Measurements from ENCODE around the gene THAP12.

Gene THAP12

DNA sequence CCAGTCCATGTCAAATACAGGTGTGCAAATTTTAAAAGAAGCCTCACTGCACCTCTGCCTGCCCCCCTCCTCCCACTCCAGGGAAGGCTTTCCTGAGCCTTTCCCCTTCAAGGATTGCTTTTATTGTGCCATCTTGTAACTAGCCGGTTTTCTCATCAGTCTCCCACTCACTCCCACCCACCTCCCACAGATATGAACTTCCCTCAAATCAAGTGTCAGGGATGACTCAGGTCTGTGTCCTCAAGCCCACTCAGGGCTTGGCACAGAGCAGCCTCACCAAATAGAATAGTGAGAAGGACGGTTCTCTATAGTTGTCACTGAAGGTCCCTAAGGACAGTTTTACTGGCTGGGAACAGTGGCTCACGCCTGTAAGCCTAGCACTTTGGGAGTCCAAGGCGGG is 43.0 kb downstream of the THAP12 start:
- no peak overlapping the region for H3K27ac ChIP-seq (ENCODE audit: low read depth, low read length)
- no peaks in the 10 kb centered on the region for H3K9me3 ChIP-seq (ENCODE audit: low read length)

DNA sequence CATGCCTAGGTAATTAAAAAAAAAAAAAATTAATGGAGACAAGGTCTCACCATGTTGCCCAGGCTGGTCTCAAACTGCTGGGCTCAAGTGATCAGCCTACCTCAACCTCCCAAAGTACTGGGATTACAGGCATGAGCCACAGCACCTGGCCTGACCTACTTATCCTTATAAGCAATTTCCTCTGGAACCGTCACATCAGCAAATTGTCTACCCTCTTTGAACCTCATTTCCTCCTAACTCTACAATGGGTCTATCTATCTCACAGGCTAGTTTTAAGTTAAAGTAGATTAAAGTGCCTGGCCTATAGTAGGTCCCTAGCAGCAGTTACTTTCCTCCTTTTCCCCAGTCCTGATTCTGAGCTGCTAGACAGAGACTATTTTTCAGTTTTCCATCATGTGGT is 43.5 kb downstream of the THAP12 start:
- peaks cover 7% of the 10 kb centered on the region for H3K4me1 ChIP-seq (ENCODE audit: insufficient read depth, low read length)
- H3K9me3 ChIP-seq (ENCODE audit: low read length) = no peaks in the 10 kb centered on the region
- H3K27ac ChIP-seq (ENCODE audit: low read depth, low read length) = no peak overlapping the region
- H3K9ac ChIP-seq (ENCODE audit: low read length) = no peak overlapping the region
- no peaks in the 10 kb centered on the region for H3K36me3 ChIP-seq (ENCODE audit: insufficient read depth, low read length)
- no peak overlapping the region for H3K4me3 ChIP-seq (ENCODE audit: low read depth in 1 of 2, low read length in 2 of 2)
- H3K27me3 ChIP-seq (ENCODE audit: control insufficient read depth in 1 of 2, insufficient read depth in 2 of 2, low read length in 2 of 2) = no peaks in the 10 kb centered on the region

More for the DNA sequence above, 43.0 kb downstream of the THAP12 start:
- peaks cover 7% of the 10 kb centered on the region for H3K4me1 ChIP-seq (ENCODE audit: insufficient read depth, low read length)
- H3K9ac ChIP-seq (ENCODE audit: low read length) = no peak overlapping the region
- H3K36me3 ChIP-seq (ENCODE audit: insufficient read depth, low read length) = no peaks in the 10 kb centered on the region
- no peaks in the 10 kb centered on the region for H3K27me3 ChIP-seq (ENCODE audit: control insufficient read depth in 1 of 2, insufficient read depth in 2 of 2, low read length in 2 of 2)
- no peak overlapping the region for H3K4me3 ChIP-seq (ENCODE audit: low read depth in 1 of 2, low read length in 2 of 2)

DNA sequence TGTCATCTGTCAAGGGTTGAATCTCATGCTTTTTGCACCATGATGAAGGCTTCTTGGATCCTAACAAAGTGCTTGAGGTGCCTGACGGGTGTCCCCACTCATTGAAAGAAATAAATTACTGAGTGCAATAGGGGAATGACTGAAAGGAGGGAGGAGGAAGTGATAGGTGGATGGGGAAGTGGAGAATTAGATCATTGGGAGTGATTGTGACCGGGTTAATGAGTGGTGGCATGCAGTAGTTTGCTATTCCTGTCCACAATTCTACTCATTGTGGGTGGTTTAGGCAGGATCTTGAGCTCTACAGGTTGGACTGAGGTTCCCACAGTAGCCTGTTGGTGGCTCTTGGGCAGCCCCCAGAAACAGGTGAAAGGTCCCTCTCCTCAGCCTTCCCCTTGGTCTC is 44.3 kb downstream of the THAP12 start:
- peaks cover 7% of the 10 kb centered on the region for H3K4me1 ChIP-seq (ENCODE audit: insufficient read depth, low read length)
- no peaks in the 10 kb centered on the region for H3K9me3 ChIP-seq (ENCODE audit: low read length)
- H3K27ac ChIP-seq (ENCODE audit: low read depth, low read length) = no peak overlapping the region
- no peaks in the 10 kb centered on the region for H3K36me3 ChIP-seq (ENCODE audit: insufficient read depth, low read length)
- H3K4me3 ChIP-seq (ENCODE audit: low read depth in 1 of 2, low read length in 2 of 2) = no peak overlapping the region
- no peaks in the 10 kb centered on the region for H3K27me3 ChIP-seq (ENCODE audit: control insufficient read depth in 1 of 2, insufficient read depth in 2 of 2, low read length in 2 of 2)
- H3K9ac ChIP-seq (ENCODE audit: low read length) = no peak overlapping the region

DNA sequence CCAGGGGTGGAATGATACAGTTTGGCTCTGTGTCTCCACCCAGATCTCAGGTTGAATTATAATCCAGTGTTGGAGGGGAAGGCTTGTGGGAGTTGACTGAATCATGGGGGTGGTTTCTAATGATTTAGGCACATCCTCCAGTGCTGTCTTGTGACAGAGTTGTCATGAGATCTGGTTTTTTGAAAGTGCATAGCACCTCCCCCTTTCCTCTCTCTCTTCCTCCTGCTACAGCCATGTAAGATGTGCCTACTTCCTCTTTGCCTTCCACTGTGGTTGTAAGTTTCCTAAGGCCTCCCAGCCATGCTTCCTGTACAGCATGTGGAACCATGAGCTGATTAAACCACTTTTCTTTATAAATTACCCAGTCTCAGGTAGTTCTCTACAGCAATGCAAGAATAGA is 45.1 kb downstream of the THAP12 start:
- no peak overlapping the region for H3K4me3 ChIP-seq (ENCODE audit: low read depth in 1 of 2, low read length in 2 of 2)
- no peak overlapping the region for H3K9ac ChIP-seq (ENCODE audit: low read length)
- H3K4me1 ChIP-seq (ENCODE audit: insufficient read depth, low read length) = peaks cover 7% of the 10 kb centered on the region
- H3K27me3 ChIP-seq (ENCODE audit: control insufficient read depth in 1 of 2, insufficient read depth in 2 of 2, low read length in 2 of 2) = no peaks in the 10 kb centered on the region
- H3K36me3 ChIP-seq (ENCODE audit: insufficient read depth, low read length) = no peaks in the 10 kb centered on the region
- no peaks in the 10 kb centered on the region for H3K9me3 ChIP-seq (ENCODE audit: low read length)
- H3K27ac ChIP-seq (ENCODE audit: low read depth, low read length) = no peak overlapping the region

DNA sequence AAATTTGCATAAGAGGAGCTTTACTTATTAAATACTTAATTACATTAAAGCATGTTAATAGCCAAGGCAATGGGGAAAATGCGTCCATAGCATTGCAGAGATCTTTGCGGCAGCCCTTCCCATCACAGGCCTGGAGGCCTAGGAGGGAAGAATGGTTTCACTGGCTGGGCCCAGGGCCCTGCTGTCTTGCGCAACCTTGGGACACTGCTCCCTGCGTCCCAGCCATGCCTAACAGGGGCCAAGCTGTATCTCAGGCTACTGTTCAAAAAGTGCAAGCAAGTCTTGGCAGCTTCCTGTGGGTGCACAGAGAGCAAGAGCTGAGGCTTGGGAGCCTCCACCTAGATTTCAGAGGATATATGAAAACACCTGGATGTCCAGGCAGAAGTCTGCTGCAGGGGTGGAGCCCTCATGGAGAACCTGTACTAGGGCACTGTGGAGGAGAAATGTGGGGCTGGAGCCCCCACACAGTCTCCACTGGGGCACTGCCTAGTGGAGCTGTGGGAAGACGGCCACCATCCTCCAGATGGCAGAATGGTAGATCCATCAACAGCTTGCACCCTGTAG is 46.0 kb downstream of the THAP12 start:
- H3K27me3 ChIP-seq (ENCODE audit: control insufficient read depth in 1 of 2, insufficient read depth in 2 of 2, low read length in 2 of 2) = no peaks in the 10 kb centered on the region
- H3K4me1 ChIP-seq (ENCODE audit: insufficient read depth, low read length) = peaks cover 5% of the 10 kb centered on the region
- no peaks in the 10 kb centered on the region for H3K36me3 ChIP-seq (ENCODE audit: insufficient read depth, low read length)
- no peak overlapping the region for H3K27ac ChIP-seq (ENCODE audit: low read depth, low read length)
- no peaks in the 10 kb centered on the region for H3K9me3 ChIP-seq (ENCODE audit: low read length)
- no peak overlapping the region for H3K4me3 ChIP-seq (ENCODE audit: low read depth in 1 of 2, low read length in 2 of 2)
- H3K9ac ChIP-seq (ENCODE audit: low read length) = no peak overlapping the region

DNA sequence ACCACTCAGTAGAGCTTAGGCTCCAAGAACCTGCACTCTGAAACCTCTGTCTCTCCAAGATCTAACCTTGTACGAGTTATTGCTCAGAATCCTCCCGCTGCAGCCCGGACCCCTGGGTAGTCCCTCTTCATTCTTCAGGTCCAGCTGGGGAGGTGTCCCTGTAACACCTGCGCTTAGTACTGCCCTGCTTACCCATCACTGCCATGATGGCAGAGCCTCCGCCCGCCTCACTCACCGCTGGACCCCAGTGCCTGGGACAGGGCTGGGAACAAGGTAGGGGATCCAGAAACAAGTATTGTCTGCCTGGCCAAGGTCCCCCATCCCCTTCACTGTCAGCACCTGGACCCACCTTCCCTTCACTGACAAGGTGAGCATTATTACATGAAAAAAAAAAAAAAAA is 50.3 kb downstream of the THAP12 start:
- H3K27ac ChIP-seq (ENCODE audit: low read depth, low read length) = no peak overlapping the region
- no peaks in the 10 kb centered on the region for H3K4me1 ChIP-seq (ENCODE audit: insufficient read depth, low read length)
- H3K27me3 ChIP-seq (ENCODE audit: control insufficient read depth in 1 of 2, insufficient read depth in 2 of 2, low read length in 2 of 2) = no peaks in the 10 kb centered on the region
- no peak overlapping the region for H3K9ac ChIP-seq (ENCODE audit: low read length)
- no peak overlapping the region for H3K4me3 ChIP-seq (ENCODE audit: low read depth in 1 of 2, low read length in 2 of 2)
- no peaks in the 10 kb centered on the region for H3K36me3 ChIP-seq (ENCODE audit: insufficient read depth, low read length)
- H3K9me3 ChIP-seq (ENCODE audit: low read length) = no peaks in the 10 kb centered on the region

DNA sequence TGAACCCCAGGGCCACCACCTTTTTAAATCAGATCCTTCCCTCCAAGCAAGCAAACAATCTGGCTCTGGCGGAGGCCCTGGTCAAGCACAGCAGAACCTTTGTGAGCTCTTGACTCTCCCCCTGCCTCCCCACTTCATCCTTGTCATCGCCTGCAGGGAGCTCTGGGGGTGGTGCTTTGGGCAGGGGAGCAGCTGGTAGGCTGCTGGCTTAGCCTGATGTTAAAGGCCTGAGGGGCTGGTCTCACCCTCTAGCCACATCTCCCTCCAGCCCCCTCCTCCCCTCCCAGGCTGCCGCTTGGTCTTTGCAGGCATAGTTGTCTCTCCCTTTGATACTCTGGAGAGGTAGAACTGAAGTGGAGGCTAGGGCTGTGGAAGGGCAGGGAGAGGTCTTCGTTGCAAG is 50.9 kb downstream of the THAP12 start:
- Histone ChIP-seq H3K4me1 (ENCODE audit: insufficient read depth, low read length) (no peaks in the 10 kb centered on the region), H3K27me3 (ENCODE audit: control insufficient read depth in 1 of 2, insufficient read depth in 2 of 2, low read length in 2 of 2) (no peaks in the 10 kb centered on the region)

DNA sequence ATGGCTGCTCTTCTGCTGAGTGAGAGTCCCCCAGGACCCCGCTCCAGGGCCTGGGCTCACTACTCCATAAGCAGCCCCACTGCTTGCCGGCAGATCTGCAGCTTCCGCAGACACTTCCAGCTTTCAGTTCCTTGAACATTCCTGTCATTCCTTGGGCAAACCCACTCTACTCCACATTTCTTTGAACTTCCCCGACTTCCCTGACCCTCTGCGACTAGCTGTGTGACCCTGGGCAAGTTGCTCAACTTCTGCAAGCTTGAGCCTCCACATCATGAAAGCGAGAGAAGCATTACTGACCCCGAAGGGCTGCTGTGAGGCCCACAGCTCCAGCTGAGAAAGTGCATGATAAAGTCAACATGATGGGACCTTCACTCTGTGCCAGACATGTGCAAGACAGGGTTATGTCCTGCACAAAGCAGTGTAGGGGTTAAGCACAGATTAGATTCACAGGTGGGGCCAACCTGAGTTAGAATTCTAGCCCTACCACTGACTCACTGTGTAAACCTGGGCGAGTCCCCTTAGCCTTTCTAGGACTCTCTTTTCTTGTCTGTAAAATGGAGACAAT is 51.8 kb downstream of the THAP12 start:
- H3K36me3 ChIP-seq (ENCODE audit: insufficient read depth, low read length) = no peaks in the 10 kb centered on the region
- H3K9ac ChIP-seq (ENCODE audit: low read length) = no peak overlapping the region
- H3K27ac ChIP-seq (ENCODE audit: low read depth, low read length) = no peak overlapping the region
- H3K9me3 ChIP-seq (ENCODE audit: low read length) = no peaks in the 10 kb centered on the region
- H3K4me3 ChIP-seq (ENCODE audit: low read depth in 1 of 2, low read length in 2 of 2) = no peak overlapping the region
- H3K27me3 ChIP-seq (ENCODE audit: control insufficient read depth in 1 of 2, insufficient read depth in 2 of 2, low read length in 2 of 2) = no peaks in the 10 kb centered on the region
- H3K4me1 ChIP-seq (ENCODE audit: insufficient read depth, low read length) = no peaks in the 10 kb centered on the region

More for the DNA sequence above, 50.9 kb downstream of the THAP12 start:
- Histone ChIP-seq H3K27ac (ENCODE audit: low read depth, low read length) (no peak overlapping the region), H3K36me3 (ENCODE audit: insufficient read depth, low read length) (no peaks in the 10 kb centered on the region), H3K9me3 (ENCODE audit: low read length) (no peaks in the 10 kb centered on the region), H3K4me3 (ENCODE audit: low read depth in 1 of 2, low read length in 2 of 2) (no peak overlapping the region), H3K9ac (ENCODE audit: low read length) (no peak overlapping the region)

DNA sequence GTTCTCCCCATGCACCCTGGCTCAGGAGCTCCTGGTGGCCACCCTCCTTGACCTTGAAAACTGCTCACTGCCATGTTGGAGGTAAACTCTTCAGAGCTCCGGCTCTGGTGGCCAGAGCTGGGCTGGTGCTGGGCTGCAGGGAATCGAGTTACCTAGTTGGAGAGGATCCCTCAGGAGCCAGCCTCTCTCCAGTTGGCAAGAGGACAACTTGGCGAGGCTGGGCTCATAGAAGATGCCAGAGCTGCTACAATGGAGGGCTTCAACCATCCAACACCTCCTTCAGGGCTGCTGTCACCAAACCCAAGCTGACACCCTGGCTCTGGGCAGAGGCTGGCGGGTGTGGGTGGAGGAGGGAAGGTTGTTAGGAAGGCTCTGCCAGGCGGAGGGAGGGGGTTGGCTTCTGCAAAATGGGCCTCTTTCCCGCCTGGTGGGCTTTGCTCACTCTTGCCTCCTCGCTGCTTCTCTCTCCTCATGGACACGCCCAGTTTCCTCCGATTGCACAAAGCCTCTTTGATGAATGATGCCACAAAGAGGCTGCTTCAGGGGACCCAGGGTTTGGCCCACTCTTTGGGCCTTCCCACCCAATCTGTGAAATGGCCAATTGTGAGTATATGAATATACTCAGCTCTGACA is 53.1 kb downstream of the THAP12 start:
- Histone ChIP-seq H3K27ac (ENCODE audit: low read depth, low read length) (no peak overlapping the region), H3K27me3 (ENCODE audit: control insufficient read depth in 1 of 2, insufficient read depth in 2 of 2, low read length in 2 of 2) (no peaks in the 10 kb centered on the region), H3K9ac (ENCODE audit: low read length) (no peak overlapping the region), H3K4me1 (ENCODE audit: insufficient read depth, low read length) (no peaks in the 10 kb centered on the region), H3K36me3 (ENCODE audit: insufficient read depth, low read length) (no peaks in the 10 kb centered on the region), H3K9me3 (ENCODE audit: low read length) (no peaks in the 10 kb centered on the region), H3K4me3 (ENCODE audit: low read depth in 1 of 2, low read length in 2 of 2) (no peak overlapping the region)

DNA sequence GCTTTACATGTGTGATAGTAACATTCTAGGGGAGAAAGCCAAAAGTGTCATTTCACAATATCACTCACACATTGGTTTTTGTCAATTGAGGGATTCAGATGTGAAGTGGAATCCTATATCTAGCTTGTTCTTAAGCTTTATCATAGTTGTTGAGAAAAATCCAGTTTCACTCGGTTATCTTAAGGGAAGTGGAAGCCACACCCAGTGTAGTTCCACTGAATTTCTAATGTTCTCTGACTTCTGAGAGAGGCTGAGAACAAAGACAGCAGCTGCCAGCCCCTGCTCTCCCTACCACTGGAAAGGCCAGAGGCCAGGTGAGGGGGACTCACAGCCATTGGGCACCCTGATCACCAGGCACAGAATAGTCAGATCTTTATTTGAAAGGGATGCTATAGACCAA is 53.7 kb downstream of the THAP12 start:
- H3K9me3 ChIP-seq (ENCODE audit: low read length) = no peaks in the 10 kb centered on the region
- H3K27me3 ChIP-seq (ENCODE audit: control insufficient read depth in 1 of 2, insufficient read depth in 2 of 2, low read length in 2 of 2) = peaks cover 0 to under 1% of the 10 kb centered on the region in 2 donors
- no peaks in the 10 kb centered on the region for H3K4me1 ChIP-seq (ENCODE audit: insufficient read depth, low read length)
- no peak overlapping the region for H3K9ac ChIP-seq (ENCODE audit: low read length)
- H3K36me3 ChIP-seq (ENCODE audit: insufficient read depth, low read length) = no peaks in the 10 kb centered on the region
- H3K27ac ChIP-seq (ENCODE audit: low read depth, low read length) = no peak overlapping the region
- no peak overlapping the region for H3K4me3 ChIP-seq (ENCODE audit: low read depth in 1 of 2, low read length in 2 of 2)

DNA sequence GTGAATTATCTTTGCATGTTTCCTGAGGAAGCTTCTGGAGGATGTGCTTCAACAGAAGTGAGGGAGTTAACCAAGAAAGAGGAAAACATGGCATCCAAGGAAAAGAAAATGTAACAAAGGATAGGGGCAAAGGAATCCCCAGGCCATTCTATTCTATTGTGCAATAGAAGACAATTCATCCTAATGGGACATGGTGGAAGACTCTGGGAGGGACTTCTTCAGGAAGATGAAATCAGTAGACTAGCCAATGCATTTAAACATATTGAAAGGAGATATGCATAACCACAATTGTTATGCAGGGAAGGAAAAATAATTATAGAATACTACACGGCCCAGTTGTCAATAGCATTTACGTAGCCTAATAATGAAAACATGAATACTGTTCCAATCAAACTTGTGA is 55.7 kb downstream of the THAP12 start:
- Histone ChIP-seq H3K9me3 (ENCODE audit: low read length) (no peaks in the 10 kb centered on the region), H3K27ac (ENCODE audit: low read depth, low read length) (no peak overlapping the region), H3K36me3 (ENCODE audit: insufficient read depth, low read length) (no peaks in the 10 kb centered on the region), H3K4me3 (ENCODE audit: low read depth in 1 of 2, low read length in 2 of 2) (no peak overlapping the region), H3K27me3 (ENCODE audit: control insufficient read depth in 1 of 2, insufficient read depth in 2 of 2, low read length in 2 of 2) (peaks cover 0 to 18% of the 10 kb centered on the region in 2 donors), H3K9ac (ENCODE audit: low read length) (no peak overlapping the region), H3K4me1 (ENCODE audit: insufficient read depth, low read length) (no peaks in the 10 kb centered on the region)

DNA sequence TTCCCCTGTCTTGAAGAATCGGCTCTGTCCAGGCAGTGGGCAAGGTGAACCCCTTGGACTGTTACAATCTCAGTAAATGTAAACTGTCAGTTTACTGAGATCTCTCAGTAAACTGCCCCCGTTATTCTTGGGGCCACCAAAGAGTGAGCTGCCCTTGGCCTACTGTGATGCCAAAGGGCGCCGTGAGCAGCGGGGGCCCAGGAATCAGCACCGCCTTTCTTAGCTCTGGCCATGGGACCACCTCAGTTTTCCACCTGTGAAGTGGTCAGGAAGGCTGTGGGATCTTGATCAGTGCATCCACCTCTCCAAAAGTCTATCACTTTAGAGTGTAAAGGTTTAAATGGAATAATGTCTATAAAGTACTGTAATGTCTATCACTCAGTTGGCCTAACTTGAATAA is 57.1 kb downstream of the THAP12 start:
- Histone ChIP-seq H3K27me3 (ENCODE audit: control insufficient read depth in 1 of 2, insufficient read depth in 2 of 2, low read length in 2 of 2) (peaks cover 0 to 21% of the 10 kb centered on the region in 2 donors), H3K36me3 (ENCODE audit: insufficient read depth, low read length) (no peaks in the 10 kb centered on the region), H3K9ac (ENCODE audit: low read length) (no peak overlapping the region), H3K9me3 (ENCODE audit: low read length) (no peaks in the 10 kb centered on the region), H3K27ac (ENCODE audit: low read depth, low read length) (no peak overlapping the region), H3K4me3 (ENCODE audit: low read depth in 1 of 2, low read length in 2 of 2) (no peak overlapping the region), H3K4me1 (ENCODE audit: insufficient read depth, low read length) (no peaks in the 10 kb centered on the region)
